HG02588 (cell line): ENCODE data around the gene THADA.
"Not testable (repeated sequence)": the region's sequence is repeated elsewhere in the genome, so short reads cannot be mapped to it uniquely, and the experiment has no call there.

ENCODE experiments used
- ATAC-seq: cut with Tn5 transposase; IDR thresholded peaks from one replicate; pipeline ENCODE4 v1.9.1; 2021; ENCODE audit warnings: mild to moderate bottlenecking, moderate library complexity; ENCODE audit not compliant: unreplicated experiment

The THADA gene

DNA sequence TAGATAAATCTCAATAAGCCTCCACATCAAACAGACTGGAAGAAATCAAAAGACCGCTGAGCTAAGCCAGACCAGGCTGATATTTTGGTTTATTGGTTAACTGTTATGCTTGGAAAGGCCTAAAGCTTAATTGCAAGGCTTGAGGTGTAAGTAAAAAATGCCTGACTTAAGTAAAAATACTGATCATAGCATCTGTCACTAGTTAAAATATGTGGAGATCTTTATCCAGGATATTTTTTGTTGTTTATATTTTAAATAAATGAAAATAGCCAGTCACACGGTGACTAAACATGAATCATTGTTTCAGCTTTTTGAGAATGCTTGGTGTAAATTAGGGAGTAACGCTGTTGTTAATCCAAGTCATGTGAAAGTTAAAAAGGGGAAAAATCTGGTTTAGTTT, 127.9 kb downstream of the THADA start:
- ATAC-seq = no peak

- no peak for ATAC-seq
Measured at GRCh38 chr2:43465234-43465633, 130.6 kb downstream of the THADA start.

DNA sequence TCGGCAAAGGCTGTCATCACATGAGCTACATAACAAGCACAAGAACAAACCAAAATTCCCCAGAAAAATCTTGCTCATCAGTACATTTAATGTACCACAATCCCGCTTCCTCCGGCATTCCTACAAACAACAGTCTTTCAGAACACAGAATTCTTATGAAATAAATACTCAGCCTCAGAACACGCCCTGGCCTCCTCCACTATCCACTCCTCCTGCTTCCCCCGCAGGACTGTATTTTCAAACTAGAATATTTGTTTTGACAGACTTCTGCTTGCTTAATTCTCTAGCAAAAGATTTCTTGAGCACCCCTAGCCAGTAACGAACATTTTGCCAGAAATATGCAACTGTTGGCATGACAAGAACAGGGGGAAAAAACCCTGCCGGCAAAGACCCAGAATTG, 131.2 kb downstream of the THADA start:
- ATAC-seq = no peak

DNA sequence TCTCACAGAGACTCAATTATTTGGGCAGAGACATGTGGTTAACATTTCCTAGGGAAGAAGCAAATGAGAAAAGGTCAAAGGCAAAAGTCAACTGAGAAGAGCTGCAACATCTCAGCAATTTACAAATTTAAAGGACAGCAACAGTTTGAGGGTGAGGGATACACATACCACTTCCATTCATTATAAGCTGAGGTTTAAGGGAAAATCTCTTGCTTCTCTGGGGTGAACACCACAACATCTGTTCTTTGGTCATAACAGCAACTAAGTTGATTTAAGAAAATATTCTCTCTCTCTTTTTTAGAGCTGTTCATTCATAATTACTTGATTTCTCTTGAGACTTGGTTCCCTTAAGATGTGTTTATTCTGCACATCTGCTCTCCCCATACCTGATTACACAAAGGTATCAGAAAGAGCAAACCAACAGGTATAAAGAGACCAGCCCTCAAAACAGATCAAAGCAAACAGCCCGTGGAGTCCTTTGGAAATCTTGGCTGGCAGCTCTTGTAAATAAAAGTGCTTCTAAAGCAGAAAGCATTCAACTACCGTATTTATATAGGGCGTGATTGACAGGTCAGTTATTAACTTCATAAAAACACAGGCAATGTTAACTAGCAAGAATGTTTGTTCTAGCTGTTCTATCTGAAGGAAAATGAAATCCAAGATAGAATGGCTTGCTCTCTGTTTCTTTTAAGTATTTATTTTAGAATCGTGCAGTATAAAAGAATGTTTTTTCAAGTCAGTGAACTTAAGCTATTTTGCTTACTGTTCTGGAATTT, 132.8 kb downstream of the THADA start:
- no peak for ATAC-seq

DNA sequence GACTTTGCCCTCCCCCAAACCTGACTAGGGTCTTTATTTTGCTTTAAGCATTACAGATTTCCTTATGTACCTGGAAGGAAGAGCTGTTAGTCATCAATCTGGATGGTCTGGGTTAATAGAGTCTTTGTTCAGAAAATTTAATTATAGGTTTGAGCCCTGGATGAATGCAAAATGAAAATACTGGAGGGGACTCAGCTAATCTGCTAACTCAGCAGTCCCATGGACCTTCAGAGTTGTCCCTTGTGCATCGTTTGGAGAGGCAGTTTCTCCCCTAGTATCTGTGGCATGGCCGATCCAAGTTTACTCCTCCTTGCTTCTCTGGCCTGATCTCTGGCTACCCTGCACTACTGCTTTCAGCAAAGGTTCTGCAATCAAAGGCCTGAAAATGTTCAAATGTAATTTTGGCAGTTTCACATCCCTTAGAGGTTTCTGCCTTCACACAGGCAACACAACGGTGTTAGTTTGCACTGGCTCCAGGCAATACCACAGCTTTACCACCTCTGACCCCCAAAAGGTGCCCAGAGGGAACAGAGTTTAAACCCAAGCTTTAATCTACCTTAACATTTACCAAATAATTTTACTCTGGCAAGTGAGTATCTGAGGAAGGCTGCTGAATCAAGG, 134.3 kb downstream of the THADA start:
- peak; percentile 91 for ATAC-seq

GRCh38 chr2:43460611-43461365, 135.1 kb downstream of the THADA start:
- ATAC-seq = no peak

DNA sequence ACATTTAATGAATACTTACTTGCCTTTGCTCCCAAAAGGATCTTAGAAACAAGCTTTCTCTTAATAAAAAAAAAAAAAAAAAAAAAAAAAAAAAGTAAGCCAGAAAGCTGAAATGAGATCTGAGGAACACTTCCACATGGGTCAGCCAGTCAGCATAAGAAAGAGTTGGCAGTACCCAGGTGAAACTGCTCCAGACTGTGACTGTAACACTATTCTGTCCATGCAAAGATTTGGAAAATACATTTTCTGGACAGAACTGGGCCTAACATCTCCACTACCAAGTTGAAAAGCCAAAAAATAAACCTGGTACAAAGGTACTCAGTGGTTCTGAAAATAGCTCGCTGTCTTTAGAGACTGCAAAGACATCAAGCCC, 135.7 kb downstream of the THADA start:
- no peak for ATAC-seq

DNA sequence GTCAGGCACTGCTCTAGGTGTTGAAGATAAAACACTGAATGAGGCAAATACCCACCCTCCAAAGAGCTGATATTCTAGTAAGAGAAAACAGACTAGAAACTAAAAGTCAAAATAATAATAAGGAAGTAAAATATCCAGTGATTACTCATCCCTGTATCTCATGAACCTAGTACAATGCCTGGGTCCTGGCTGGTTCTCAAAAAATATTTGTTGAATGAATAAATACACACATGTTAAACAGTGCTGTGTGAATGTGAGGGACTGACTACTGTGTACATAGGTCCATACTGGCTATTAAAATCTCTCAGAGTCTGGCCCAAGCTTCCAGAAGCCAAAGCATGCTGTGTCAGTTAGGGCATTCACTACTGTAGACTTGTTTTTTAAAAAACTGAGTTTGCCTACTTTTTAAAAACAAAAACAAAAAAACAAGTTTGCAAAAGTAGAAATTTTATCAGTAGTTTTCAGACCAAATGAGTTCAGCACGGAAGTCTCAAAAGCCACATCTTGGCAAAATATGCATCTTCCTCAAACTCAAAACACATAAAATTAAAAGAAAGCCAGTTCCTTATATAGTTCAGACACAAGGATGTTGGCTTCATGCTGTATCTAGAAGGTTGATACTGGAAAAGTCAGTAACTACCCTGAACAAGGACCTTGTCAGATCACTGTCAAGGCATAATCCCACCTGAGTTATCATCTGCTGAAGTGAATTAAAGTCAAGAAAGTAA, 136.2 kb downstream of the THADA start:
- no peak for ATAC-seq

- no peak for ATAC-seq
Measured at GRCh38 chr2:43458014-43458628, 137.7 kb downstream of the THADA start.

- no peak for ATAC-seq
Measured at GRCh38 chr2:43455731-43456642, 139.9 kb downstream of the THADA start.

- no peak for ATAC-seq
Measured at GRCh38 chr2:43455296-43455695, 140.5 kb downstream of the THADA start.

DNA sequence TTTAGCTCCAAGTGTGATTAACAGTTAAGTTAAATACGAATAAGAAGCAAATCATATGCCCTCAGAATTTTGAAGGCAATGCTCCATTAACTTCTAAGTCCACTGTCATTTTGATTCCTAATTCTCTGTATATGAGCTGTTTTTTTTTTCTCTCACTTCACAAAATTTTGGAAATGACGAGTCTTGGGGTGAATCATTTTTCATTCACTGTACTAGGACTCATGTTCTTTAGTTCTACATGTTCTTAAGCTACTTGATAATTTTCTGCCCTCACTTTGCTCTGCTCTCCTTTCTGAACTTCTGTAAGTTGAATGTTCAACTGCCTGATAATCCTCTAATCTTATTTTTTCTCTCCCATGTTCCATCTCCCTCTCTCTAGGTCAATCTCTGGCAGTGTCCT, 141.0 kb downstream of the THADA start:
- ATAC-seq = no peak

- no peak for ATAC-seq
Measured at GRCh38 chr2:43453179-43454170, 142.4 kb downstream of the THADA start.

DNA sequence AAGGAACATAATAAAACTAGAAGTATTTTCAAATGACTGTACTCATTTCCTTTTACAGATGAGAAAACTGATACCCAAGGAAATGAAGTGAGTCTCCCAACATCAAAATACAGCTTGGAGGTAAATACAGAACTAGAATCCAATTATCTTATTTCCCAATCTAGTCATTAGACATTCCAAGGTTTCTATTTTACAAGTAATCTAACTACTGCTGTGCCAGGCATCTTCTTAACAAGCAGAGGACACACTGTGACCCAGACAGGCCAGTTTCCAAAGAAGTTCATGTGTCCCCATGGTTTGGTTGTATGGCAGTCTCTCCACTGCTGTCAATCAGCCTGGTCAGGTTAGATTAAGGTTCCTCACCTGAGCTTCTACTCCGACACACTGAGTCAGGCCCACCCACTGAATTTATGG, 143.5 kb downstream of the THADA start:
- ATAC-seq = no peak

- ATAC-seq = no peak
Measured at GRCh38 chr2:43450617-43451016, 145.2 kb downstream of the THADA start.

DNA sequence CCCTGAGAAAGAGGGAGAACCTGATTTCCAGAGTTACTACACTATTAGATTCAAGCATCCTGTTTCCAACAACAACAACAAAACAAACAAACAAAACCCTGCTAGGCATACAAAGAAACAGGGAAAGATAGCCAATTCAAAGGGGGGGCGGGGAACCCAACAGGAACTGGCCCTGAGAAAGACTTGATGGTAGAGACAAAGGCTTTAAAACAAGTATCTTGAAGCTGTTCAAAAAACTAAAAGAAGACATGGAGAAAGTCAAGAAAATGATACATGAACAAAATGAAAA, 147.1 kb downstream of the THADA start:
- ATAC-seq = no peak

- ATAC-seq = no peak
Measured at GRCh38 chr2:43448011-43448821, 147.6 kb downstream of the THADA start.

DNA sequence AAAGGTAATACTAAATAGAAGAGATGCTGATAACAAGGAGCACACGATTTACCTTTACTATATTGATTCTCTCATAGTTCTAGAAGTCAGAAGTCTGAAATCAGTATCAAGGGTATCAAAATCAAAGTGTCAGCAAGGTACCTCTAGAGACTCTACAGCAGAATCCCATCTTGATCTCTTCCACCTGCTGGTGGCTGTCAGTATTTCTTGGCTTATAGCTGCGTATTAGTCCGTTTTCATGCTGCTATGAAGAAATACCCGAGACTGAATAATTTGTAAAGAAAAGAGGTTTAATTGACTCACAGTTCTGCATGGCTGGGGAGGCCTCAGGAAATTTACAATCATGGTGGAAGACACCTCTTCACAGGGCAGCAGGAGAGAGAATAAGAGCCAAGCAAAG, 149.1 kb downstream of the THADA start:
- not testable (repeated sequence) for ATAC-seq
